ENCODE results near the gene LIPT2.

Gene LIPT2

GRCh38 chr11:74463216-74463615, 30.3 kb downstream of the LIPT2 start:
- no peak for DNase-seq

GRCh38 chr11:74462631-74463030, 30.9 kb downstream of the LIPT2 start:
- DNase-seq, result no peak

- DNase-seq, result no peak
These were observed 31.5 kb downstream of the LIPT2 start for GRCh38 chr11:74462009-74462408.

GRCh38 chr11:74460481-74461154, 32.9 kb downstream of the LIPT2 start:
- DNase-seq, result no peak

GRCh38 chr11:74460065-74460464, 33.5 kb downstream of the LIPT2 start:
- no peak for DNase-seq

GRCh38 chr11:74459584-74459983, 33.9 kb downstream of the LIPT2 start:
- DNase-seq, result no peak

GRCh38 chr11:74457356-74457755, 36.2 kb downstream of the LIPT2 start:
- DNase-seq, result no peak

- peak; percentile 66 for DNase-seq
These were observed 40.0 kb downstream of the LIPT2 start for GRCh38 chr11:74453373-74453975.

- no peak for DNase-seq
These were observed 41.2 kb downstream of the LIPT2 start for GRCh38 chr11:74452366-74452765.

- no peak for DNase-seq
These were observed 43.2 kb downstream of the LIPT2 start for GRCh38 chr11:74450318-74450717.

- DNase-seq, result peak; percentile 91
These were observed 44.1 kb downstream of the LIPT2 start for GRCh38 chr11:74449369-74449931.

GRCh38 chr11:74447720-74448119, 45.8 kb downstream of the LIPT2 start:
- DNase-seq, result no peak

GRCh38 chr11:74446532-74446938, 47.0 kb downstream of the LIPT2 start:
- DNase-seq, result no peak

GRCh38 chr11:74444173-74444826, 49.2 kb downstream of the LIPT2 start:
- DNase-seq, result no peak

GRCh38 chr11:74443071-74443864, 50.3 kb downstream of the LIPT2 start:
- DNase-seq, result peak; percentile 92

- no peak for DNase-seq
These were observed 50.9 kb downstream of the LIPT2 start for GRCh38 chr11:74442636-74443035.

Data from NCI-H345 (cell line).